ENCODE measurements around the gene CCDC90B.
"Not testable (repeated sequence)": the region's sequence is repeated elsewhere in the genome, so short reads cannot be mapped to it uniquely, and the experiment has no call there.

Gene CCDC90B

GRCh38 chr11:83285771-83286528 lies at the start of gene CCDC90B:
Gene CCDC90B, minus strand, starts transcription at chr11:83286367. Its CDS starts 395 bp downstream, at chr11:83285972.
- peak; percentile 94 for DNase-seq

- DNase-seq, result no peak
These were observed 49.4 kb upstream of the CCDC90B start for GRCh38 chr11:83335446-83336070.

GRCh38 chr11:83330303-83330702 lies 44.1 kb upstream of the CCDC90B start:
- no peak for DNase-seq

GRCh38 chr11:83326326-83326725 lies 40.2 kb upstream of the CCDC90B start:
- no peak for DNase-seq

GRCh38 chr11:83319346-83319745 lies 33.2 kb upstream of the CCDC90B start:
- DNase-seq, result no peak

- no peak for DNase-seq
These were observed 32.8 kb upstream of the CCDC90B start for GRCh38 chr11:83318931-83319330.

GRCh38 chr11:83317757-83318690 lies 31.9 kb upstream of the CCDC90B start:
- DNase-seq, result no peak

- DNase-seq, result not testable (repeated sequence)
These were observed 30.7 kb upstream of the CCDC90B start for GRCh38 chr11:83316897-83317268.

GRCh38 chr11:83316143-83316896 lies 30.2 kb upstream of the CCDC90B start:
- not testable (repeated sequence) for DNase-seq

GRCh38 chr11:83312430-83312829 lies 26.3 kb upstream of the CCDC90B start:
- no peak for DNase-seq

GRCh38 chr11:83311701-83312100 lies 25.5 kb upstream of the CCDC90B start:
- no peak for DNase-seq

- no peak for DNase-seq
These were observed 24.6 kb upstream of the CCDC90B start for GRCh38 chr11:83310718-83311117.

GRCh38 chr11:83308536-83308935 lies 22.4 kb upstream of the CCDC90B start:
- DNase-seq, result not testable (repeated sequence)

GRCh38 chr11:83306200-83307080 lies 20.3 kb upstream of the CCDC90B start:
- no peak for DNase-seq

- DNase-seq, result no peak
These were observed 17.1 kb upstream of the CCDC90B start for GRCh38 chr11:83303316-83303715.

GRCh38 chr11:83302151-83302550 lies 16.0 kb upstream of the CCDC90B start:
- DNase-seq, result no peak

- DNase-seq, result no peak
These were observed 13.5 kb upstream of the CCDC90B start for GRCh38 chr11:83299681-83300080.

GRCh38 chr11:83294208-83294607 lies 8.0 kb upstream of the CCDC90B start:
- no peak for DNase-seq

- no peak for DNase-seq
These were observed 7.2 kb upstream of the CCDC90B start for GRCh38 chr11:83293457-83293774.

- no peak for DNase-seq
These were observed 6.7 kb upstream of the CCDC90B start for GRCh38 chr11:83292709-83293456.

GRCh38 chr11:83287631-83288030 lies 1.5 kb upstream of the CCDC90B start:
- DNase-seq, result no peak
